Activated CD8-positive, alpha-beta memory T cell treated with anti-CD3 and anti-CD28 coated beads for 1 hour (primary cell): Measurements from ENCODE around the gene ZDHHC1.
"Not testable (repeated sequence)": the region's sequence is repeated elsewhere in the genome, so short reads cannot be mapped to it uniquely, and the experiment has no call there.

ENCODE experiments used
- DNase-seq, 2 donors: peaks; one replicate each; pipeline ENCODE4 v3.0.0-alpha.2; 2020; ENCODE audit warnings: low read depth in 1 of 2; ENCODE audit errors: extremely low read depth in 1 of 2

ZDHHC1 gene

DNA sequence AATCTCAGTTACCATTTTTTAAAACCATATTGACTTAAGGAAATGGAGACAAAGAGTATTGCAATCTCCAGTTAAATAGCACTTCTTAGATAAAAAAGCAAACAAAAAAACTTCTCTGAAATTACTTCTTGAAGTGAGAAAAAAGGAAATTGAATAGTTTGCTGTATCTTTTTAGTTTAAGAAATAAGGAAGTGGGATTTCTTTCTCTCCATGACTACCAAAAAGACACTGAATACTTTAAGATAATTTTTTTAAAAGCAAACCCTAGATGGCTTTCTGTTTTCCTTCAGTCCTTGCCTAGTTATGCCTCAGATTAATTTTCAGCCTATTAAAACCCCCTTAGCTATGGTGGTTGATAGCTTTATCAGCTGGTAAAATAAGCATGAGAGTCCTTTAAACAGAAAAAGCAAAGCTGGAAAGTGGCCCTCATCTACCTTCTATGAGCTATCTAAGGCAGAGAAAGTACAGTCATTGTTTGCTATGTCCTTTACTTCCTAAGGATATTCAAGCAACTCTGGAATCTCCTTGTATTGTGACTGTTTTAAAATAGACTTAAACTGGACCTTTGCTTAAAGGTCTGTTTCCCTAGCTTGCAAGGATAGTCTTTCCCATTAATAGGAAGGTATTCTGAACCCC, 51.6 kb downstream of the ZDHHC1 start:
- DNase-seq = no peak

DNA sequence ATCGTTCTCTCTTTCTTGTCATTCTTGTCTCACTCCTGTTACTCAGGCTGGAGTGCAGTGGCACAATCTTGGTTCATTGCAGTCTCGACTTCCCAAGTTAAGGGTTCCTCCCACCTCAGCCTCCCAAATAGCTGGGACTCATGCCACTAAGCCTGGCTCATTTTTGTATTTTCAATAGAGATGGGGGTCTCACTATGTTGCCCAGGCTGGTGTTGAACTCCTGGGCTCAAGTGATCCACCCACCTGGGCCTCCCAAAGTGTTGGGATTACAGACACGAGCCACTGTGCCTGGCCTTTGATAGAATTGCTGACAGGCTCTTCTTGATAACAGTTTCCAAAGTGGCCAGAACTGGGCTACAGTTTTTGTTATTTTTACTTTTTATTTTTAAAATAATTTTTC, 55.2 kb downstream of the ZDHHC1 start:
- DNase-seq = no peak

DNA sequence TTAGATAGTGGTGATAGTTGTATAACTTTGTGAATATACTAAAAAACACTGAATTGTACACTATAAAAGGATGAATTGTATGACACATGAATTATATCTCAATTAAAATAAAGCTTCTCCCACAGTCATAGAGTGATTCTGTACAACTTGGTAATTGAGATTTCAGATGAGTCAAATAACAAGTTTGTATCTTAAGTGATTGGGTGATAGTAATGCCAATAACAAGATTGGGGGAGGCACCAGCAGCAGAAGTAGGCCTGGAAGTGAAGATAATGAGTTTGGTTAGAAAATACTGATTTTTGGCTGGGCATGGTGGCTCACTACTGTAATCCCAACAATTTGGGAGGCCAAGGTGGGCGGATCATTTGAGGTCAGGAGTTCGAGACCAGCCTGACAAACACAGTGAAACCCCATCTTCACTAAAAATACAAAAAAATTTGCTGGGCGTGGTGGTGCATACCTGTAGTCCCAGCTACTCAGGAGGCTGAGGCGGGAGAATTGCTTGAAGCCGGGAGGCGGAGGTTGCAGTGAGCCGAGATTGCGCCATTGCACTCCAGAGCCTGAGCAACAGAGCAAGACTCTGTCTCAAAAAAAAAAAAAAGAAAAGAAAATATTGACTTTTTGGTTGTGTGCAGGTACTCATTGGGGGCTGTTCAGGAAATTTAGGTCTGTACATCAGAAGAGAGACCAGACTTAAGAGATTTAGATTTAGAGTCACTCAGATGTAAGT, 56.6 kb downstream of the ZDHHC1 start:
- DNase-seq = not testable (repeated sequence)

DNA sequence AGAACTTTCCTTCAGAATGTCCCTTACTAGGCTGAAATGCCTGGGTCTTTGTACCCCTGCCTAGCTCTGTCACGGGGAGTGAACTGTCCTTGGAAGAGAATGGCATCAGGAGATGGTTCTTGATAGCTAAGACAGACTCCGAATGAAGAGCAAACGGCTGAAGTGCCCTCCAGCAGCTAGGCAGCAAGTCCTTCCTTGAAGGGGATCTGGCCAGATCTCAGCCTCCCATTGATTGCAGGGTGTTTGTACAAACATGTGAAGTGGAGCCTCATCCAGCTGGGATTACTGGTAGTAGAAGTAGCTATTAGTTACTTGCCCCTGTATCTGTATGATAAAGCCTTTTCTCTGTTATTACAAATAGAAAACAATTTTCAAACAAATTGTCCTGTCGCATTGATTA, 58.7 kb downstream of the ZDHHC1 start:
- DNase-seq = no peak

DNA sequence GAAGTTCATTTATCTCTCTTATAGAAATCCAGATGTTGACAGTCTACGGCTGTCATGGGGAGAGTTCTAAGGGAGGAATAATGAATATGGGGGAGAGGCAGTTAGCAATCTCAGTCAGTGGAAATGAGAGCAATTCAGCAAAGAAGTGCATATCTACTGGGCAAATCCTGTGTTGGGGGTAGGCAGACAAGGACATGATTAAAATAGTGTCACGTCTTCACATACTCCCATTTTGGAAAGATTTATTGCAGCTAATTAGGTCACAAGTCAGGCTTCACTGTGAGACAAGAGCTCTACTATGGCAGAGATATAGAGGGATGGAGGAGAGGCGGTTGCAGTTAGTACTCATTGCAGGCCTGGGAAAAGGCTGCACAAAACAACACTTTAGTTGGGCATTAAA, 59.9 kb downstream of the ZDHHC1 start:
- no peak for DNase-seq

DNA sequence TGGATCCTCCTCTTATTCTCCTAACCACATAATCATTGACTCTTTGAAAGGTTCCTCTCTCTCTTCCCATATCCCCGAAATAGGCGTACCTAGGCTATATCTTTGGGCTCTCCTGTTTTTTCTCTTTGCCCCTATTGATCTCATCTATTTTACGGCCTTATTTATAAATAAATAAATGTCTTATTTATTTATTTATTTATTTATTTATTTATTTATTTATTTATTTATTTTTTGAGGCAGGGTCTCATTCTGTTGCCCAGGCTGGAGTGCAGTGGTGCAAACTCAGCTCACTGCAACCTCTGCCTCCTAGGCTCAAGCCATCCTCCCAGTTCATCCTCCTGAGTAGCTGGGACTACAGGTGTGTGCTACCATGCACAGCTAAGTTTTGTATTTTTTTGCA, 63.8 kb downstream of the ZDHHC1 start:
- DNase-seq = not testable (repeated sequence)

DNA sequence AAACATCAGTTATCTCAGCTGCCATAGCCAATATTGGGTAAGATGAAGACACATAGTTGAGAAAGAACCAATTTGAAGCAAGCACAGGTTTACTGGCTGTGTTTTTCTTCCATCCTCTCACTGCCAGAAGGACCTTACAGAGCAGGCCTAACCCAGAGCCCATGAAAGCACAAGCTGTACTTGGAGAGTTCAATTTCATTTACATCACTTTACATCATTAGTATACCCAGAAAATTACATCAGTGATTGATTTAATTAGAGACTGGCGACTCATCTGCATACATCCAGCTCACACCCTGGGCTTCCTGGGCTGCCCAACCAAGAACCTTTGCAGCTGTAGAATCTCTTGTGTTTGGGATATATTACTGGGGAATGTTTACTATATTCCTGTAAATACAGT, 66.0 kb downstream of the ZDHHC1 start:
- no peak for DNase-seq

DNA sequence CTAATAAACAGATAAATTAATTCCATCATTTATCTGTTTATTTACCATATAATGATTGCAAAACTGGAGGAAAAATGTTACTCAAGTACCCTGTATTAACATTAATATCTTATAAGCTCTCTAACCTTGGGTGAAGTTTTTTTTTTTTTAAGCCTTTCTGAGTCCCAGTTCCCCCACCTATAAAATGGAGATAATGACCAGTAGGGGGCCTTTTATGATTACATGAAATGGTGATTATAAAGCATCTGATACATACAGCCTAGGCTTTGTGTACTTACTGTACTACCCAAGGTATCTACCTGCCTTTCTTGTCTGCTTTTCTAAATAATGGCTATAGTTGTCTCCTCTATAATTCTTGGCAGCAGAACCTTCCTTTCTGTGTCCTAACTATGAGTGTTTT, 67.1 kb downstream of the ZDHHC1 start:
- no peak for DNase-seq

DNA sequence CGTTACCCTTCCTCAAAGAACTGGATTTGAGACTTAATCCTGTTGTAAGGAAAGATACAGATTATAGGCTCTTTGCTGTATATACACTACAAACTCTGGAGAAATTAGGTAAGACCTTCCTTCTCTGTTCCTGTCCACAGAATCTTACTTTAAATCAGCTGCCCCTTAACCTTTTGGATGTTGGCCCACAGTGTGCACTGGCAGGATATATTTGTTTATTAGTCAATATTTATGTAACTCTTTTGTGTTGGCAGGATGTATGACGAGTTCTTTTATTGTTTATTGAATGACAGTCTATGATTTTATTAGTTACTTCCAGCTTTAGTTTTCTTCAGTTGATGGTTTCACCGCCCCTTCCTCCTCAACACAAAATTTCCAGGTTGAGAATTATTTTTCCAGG, 69.9 kb downstream of the ZDHHC1 start:
- DNase-seq = no peak

DNA sequence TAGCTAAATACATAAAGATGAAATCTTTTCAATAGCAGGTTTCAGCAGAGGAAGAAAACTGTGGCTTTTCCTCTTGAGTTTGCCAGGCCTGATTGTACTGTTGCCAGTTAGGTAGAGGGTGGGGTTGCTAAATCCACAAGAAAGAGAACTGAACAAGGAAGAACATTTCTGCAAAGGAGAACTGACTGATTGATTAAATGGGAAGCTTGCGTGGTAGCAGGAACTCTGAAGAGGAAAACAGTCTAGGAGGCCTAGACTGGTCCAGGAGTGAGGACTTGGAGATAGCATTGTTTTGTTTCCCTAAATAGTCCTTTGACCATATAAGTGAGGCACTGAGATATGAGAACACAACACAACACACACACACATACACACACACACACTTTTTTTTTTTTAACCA, 70.9 kb downstream of the ZDHHC1 start:
- no peak for DNase-seq
